Erythroblast (primary cell): ENCODE data around the gene FGD5.

Experiments
- GATA1 ChIP-seq: IDR thresholded peaks from 2 replicates; pipeline ENCODE4 v1.6.1; 2011; ENCODE audit warnings: low read depth, mild to moderate bottlenecking, control low read depth, low read length, moderate library complexity
- POLR2A ChIP-seq: IDR thresholded peaks from 2 replicates; pipeline ENCODE4 v1.6.1; 2011; ENCODE audit warnings: mild to moderate bottlenecking, low read length

GRCh38 chr3:14935592-14936345, 117.0 kb downstream of the FGD5 start:
- no peak for TF ChIP-seq POLR2A
- TF ChIP-seq GATA1, result no peak
